Stomach (tissue), 9 donors: ENCODE results near the gene MAEA. TPM values are rescaled to one million over a fixed set of nuclear protein-coding genes. Genes with fewer than 3 reads are reported as not detected.

Experiments
- DNase-seq, 2 donors: peaks; one replicate each; pipeline versions ENCODE4 v3.0.0 to v3.0.0-alpha.2; 2013 to 2019
- H3K27ac ChIP-seq, 5 donors: fragments of 200-600 bp in 4 of 5; sonication (generic) in 4 of 5; one replicate each; pipeline ENCODE4 v1.5.1; 2013 to 2019; ENCODE audit warnings: mild to moderate bottlenecking in 1 of 5, moderate library complexity in 1 of 5
- H3K27me3 ChIP-seq, 3 donors: fragments of 200-600 bp; sonication (generic); one replicate each; pipeline ENCODE4 v1.5.1; 2017 to 2019; ENCODE audit warnings: mixed run types in 1 of 3
- H3K36me3 ChIP-seq, 4 donors: fragments of 200-600 bp; sonication (generic); 1 replicate in 3 of 4; 2 replicates in 1 of 4; pipeline ENCODE4 v1.5.1; 2016 to 2019
- H3K4me1 ChIP-seq, 4 donors: fragments of 200-600 bp; sonication (generic); one replicate each; pipeline ENCODE4 v1.5.1; 2016 to 2019
- H3K4me3 ChIP-seq, 4 donors: fragments of 200-600 bp; sonication (generic) in 3 of 4; one replicate each; pipeline ENCODE4 v1.5.1; 2016 to 2019; ENCODE audit warnings: mild to moderate bottlenecking in 1 of 4
- H3K9me3 ChIP-seq, 4 donors: fragments of 200-600 bp; sonication (generic); one replicate each; pipeline ENCODE4 v1.5.1; 2016 to 2019
- EP300 ChIP-seq: sonication (generic); formaldehyde crosslinking; IDR thresholded peaks from one replicate; pipeline ENCODE4 v1.6.1; 2017; ENCODE audit warnings: antibody characterized with exemption
- POLR2A ChIP-seq, 4 donors: fragments of 450-650 bp; IDR thresholded peaks; one replicate each; pipeline ENCODE4 v1.6.1; 2016; ENCODE audit warnings: antibody characterized with exemption in 4 of 4, control low read depth in 2 of 4, mild to moderate bottlenecking in 1 of 4, moderate library complexity in 1 of 4
- POLR2AphosphoS5 ChIP-seq, 3 donors: sonication (generic); formaldehyde crosslinking; IDR thresholded peaks; one replicate each; pipeline ENCODE4 v1.6.1; 2016; ENCODE audit warnings: antibody characterized with exemption in 3 of 3
- WGBS, 5 donors: extraction: QIAGEN DNeasy Blood & Tissue Kit in 3 of 5; methylation state at CpG; one replicate each; pipeline versions ENCODE4 v1.1.5 to v1.1.7; 2013 to 2018; 5-methylcytosine and 5-hydroxymethylcytosine counted together
- intact Hi-C: fragments of 100-400 bp; cut with DNase I; formaldehyde crosslinking; loops from one replicate; pipeline ENCODE4 v1.15.1; 2023; ENCODE audit warnings: low total_unique reads
- polyA plus RNA-seq, 3 donors: library from polyadenylated mRNA; stranded (reverse); fragments of 200-250 nt; gene quantifications; one replicate each; pipeline ENCODE4 v1.2.3, GENCODE V29; 2013
- total RNA-seq, 5 donors: library from RNA; depleted of rRNA; stranded (reverse); fragments of >200 nt; gene quantifications; one replicate each; pipeline versions ENCODE4 v1.1.0 to v1.2.3, GENCODE V29; 2014 to 2016
- TF ChIP-seq, protein P1 (sequence below), 7 experiments: fragments of 450-650 bp in 4 of 7; fragments of 200-600 bp in 3 of 7; sonication (generic) in 3 of 7; IDR thresholded peaks; one replicate each; pipeline ENCODE4 v1.5.1; 2016 to 2019; ENCODE audit warnings: antibody characterized with exemption in 7 of 7, control low read depth in 2 of 7, mild to moderate bottlenecking in 1 of 7
- donor health status: healthy with polysubstance abuse.
- donor health status: Bipolar disorder and iron deficiency.
- donor health status: healthy.

The MAEA gene
- total and polyA plus RNA-seq, 8 donors = 34.0 to 295 (median 63.0) TPM

GRCh38 chr4:1379801-1380331 lies 90.2 kb downstream of the MAEA start:
- Histone ChIP-seq H3K9me3 (no peaks in the 10 kb centered on the region), H3K4me3 (no peak overlapping the region), H3K27me3 (no peaks in the 10 kb centered on the region), H3K27ac (no peak overlapping the region), H3K4me1 (no peaks in the 10 kb centered on the region), H3K36me3 (peaks cover 22 to 95% (median 86%) of the 10 kb centered on the region in 4 donors)
- WGBS, 5 donors = 84 to 94% (median 91%) methylated on average over 3 to 31 of the region's 31 CpGs; no CpG with 5 or more reads in 1 of the 5 donors
- DNase-seq = no peak
- intact Hi-C loops = no loop called here
- TF ChIP-seq EP300 (no peak), POLR2AphosphoS5 (IDR thresholded peaks at IDR 0.05) (no peak), POLR2A (IDR thresholded peaks at IDR 0.05) (no peak)
- TF ChIP-seq, protein P1, sequence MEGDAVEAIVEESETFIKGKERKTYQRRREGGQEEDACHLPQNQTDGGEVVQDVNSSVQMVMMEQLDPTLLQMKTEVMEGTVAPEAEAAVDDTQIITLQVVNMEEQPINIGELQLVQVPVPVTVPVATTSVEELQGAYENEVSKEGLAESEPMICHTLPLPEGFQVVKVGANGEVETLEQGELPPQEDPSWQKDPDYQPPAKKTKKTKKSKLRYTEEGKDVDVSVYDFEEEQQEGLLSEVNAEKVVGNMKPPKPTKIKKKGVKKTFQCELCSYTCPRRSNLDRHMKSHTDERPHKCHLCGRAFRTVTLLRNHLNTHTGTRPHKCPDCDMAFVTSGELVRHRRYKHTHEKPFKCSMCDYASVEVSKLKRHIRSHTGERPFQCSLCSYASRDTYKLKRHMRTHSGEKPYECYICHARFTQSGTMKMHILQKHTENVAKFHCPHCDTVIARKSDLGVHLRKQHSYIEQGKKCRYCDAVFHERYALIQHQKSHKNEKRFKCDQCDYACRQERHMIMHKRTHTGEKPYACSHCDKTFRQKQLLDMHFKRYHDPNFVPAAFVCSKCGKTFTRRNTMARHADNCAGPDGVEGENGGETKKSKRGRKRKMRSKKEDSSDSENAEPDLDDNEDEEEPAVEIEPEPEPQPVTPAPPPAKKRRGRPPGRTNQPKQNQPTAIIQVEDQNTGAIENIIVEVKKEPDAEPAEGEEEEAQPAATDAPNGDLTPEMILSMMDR (IDR thresholded peaks at IDR 0.05) = no peak

DNA sequence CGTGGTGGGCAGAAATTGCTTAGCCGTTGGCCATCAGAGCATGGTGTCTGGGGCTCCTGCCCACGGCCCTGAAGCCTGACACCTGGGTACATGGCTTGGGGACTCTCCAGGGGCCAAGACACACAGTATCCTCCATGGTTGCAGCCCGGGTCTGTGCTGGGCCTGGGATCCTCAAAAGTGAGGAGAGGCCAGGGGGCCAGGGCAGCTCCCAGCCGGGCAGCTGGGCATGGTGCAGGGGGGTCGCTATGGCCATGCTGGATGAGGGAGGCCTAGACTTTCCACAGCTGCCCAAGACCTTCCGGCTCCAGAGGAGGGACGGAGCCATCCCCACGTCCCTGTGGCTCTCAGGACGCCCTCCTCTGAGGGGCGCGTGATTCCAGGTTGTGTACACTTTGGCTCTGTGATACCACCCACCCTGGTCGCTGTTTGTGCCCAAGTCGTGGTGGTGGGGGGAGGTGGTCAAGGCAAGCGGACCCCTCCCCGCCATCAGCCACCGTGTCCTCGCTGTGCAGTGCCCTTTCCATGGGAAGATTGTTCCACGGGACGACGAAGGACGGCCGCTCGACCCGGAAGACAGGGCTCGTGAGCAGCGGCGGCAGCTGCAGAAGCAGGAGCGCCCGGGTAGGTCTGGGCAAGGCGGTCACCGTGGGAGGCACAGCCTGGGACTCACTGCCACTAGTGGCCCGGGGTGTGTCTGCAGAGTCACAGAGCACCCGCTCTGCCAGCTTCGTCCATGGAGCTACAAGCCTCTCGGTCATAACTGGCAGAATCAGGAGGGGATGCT lies 90.9 kb downstream of the MAEA start:
- intact Hi-C loops = no loop called here
- no peak overlapping the region for H3K27ac ChIP-seq
- no peak for TF ChIP-seq POLR2AphosphoS5 (IDR thresholded peaks at IDR 0.05)
- TF ChIP-seq POLR2A (IDR thresholded peaks at IDR 0.05) = no peak
- TF ChIP-seq, protein P1 (IDR thresholded peaks at IDR 0.05) = no peak
- no peak for TF ChIP-seq EP300
- H3K4me3 ChIP-seq = no peak overlapping the region
- H3K9me3 ChIP-seq = no peaks in the 10 kb centered on the region
- H3K4me1 ChIP-seq = no peaks in the 10 kb centered on the region
- no peaks in the 10 kb centered on the region for H3K27me3 ChIP-seq
- WGBS, 5 donors = 89 to 96% (median 91%) methylated on average over 13 to 36 of the region's 36 CpGs
- H3K36me3 ChIP-seq = peaks cover 24 to 95% (median 86%) of the 10 kb centered on the region in 4 donors
- DNase-seq = no peak

DNA sequence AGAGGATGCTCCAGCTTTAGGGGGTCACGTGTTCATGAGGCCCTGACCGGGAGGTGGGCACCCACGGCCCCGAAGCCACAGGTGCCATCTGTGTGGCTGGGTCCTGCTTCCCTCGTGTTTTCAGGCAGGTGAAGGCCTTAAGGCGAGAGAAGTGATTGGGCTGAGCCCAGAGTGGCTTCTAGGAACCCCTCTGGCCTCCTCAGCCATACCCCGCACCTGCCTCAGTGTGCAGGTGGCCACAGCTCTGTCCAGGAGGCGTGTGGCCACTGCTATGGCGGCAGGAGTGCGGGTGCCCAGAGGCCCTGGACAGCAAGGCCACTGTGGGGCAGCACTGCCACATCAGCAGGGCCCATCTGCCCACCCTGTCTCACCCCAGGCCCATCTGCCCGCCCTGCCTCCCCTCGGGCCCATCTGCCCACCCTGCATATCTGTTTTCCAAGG lies 91.5 kb downstream of the MAEA start:
- H3K9me3 ChIP-seq = no peaks in the 10 kb centered on the region
- DNase-seq = no peak
- no peak overlapping the region for H3K4me3 ChIP-seq
- peaks cover 25 to 95% (median 86%) of the 10 kb centered on the region in 4 donors for H3K36me3 ChIP-seq
- H3K4me1 ChIP-seq = no peaks in the 10 kb centered on the region
- no peak overlapping the region for H3K27ac ChIP-seq
- intact Hi-C loops = no loop called here
- H3K27me3 ChIP-seq = no peaks in the 10 kb centered on the region
- no peak for TF ChIP-seq POLR2A (IDR thresholded peaks at IDR 0.05)
- TF ChIP-seq, protein P1 (IDR thresholded peaks at IDR 0.05) = no peak
- TF ChIP-seq POLR2AphosphoS5 (IDR thresholded peaks at IDR 0.05) = no peak
- no peak for TF ChIP-seq EP300
- 90 to 97% (median 95%) methylated on average over 4 to 12 of the region's 12 CpGs for WGBS, 5 donors

DNA sequence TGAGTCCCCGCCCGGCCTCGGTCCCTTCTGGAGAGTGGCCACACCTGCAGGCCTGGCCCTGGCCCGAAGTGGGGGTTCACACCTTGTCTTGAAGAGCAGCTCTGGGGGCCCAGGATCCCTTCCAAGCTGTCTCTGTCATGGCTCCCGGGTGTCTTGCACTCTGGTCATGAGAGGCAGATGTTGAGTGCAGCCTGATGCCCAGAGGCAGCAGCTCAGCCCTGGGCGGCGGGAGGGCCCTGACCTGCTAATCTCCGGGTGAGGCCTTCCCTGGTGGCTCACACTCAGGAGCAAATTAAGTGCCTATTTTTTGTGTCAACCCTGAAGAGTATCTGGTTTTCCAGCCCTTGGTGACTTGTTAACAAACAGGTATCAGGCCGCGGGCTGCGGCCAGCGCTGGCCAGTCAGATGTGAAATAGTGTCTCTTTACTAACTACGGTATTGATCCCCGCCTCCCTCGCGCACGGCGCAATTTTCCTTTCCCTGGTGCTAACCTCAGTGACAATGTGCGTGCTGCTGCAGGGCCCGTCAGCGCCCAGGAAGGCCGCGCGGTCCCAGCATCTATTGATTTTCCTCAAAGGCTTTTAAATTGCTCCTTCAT lies 92.4 kb downstream of the MAEA start:
- WGBS, 5 donors = 94 to 97% (median 96%) methylated on average over 24 of the region's 24 CpGs
- intact Hi-C loops = no loop called here
- Histone ChIP-seq H3K4me3 (no peak overlapping the region), H3K27me3 (no peaks in the 10 kb centered on the region), H3K27ac (no peak overlapping the region), H3K9me3 (no peaks in the 10 kb centered on the region), H3K4me1 (no peaks in the 10 kb centered on the region), H3K36me3 (peaks cover 25 to 95% (median 86%) of the 10 kb centered on the region in 4 donors)
- DNase-seq = no peak
- TF ChIP-seq POLR2A (IDR thresholded peaks at IDR 0.05) (no peak), EP300 (no peak), POLR2AphosphoS5 (IDR thresholded peaks at IDR 0.05) (no peak)
- TF ChIP-seq, protein P1 (IDR thresholded peaks at IDR 0.05) = no peak
